ENCODE data around the gene CFAP47. TPM values are rescaled to one million over a fixed set of nuclear protein-coding genes. Genes with fewer than 3 reads are reported as not detected.

CFAP47 gene
- total and polyA plus RNA-seq, 9 donors = 0.05 to 34.5 (median 0.51) TPM; not detected in 1

DNA sequence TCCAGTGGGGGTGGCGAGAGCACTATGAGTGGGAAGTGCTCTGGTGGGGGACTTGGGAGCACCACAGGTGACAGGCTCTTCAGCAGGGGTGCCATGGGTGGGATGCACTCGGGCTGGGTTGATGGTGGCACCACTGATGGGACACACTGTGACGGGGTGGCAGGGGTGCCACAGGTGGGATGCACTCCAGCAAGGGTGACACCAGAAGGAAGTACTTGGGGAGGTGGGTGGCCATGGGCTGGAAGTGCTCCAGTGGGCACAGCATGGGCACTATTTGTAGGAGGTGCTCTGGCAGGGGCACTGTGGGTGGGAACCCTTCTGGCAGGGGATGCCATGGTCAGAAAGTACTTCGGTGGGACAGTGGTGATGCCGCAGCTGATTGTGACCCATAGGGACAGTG is 346.6 kb downstream of the CFAP47 start:
- Histone ChIP-seq H3K36me3 (no peaks in the 10 kb centered on the region), H3K27ac (no peak overlapping the region), H3K4me1 (ENCODE audit: insufficient read depth) (no peaks in the 10 kb centered on the region), H3K9me3 (no peaks in the 10 kb centered on the region), H3K27me3 (no peaks in the 10 kb centered on the region), H3K4me3 (no peak overlapping the region)
- intact Hi-C loops (cut with DNase I) = no loop called here
- DNase-seq = no peak
- WGBS, 3 donors = 82 to 91% (median 87%) methylated on average over 5 of the region's 5 CpGs
- TF ChIP-seq POLR2A (IDR thresholded peaks at IDR 0.05) (no peak), EP300 (IDR thresholded peaks at IDR 0.05) (no peak)
- TF ChIP-seq, protein P1, sequence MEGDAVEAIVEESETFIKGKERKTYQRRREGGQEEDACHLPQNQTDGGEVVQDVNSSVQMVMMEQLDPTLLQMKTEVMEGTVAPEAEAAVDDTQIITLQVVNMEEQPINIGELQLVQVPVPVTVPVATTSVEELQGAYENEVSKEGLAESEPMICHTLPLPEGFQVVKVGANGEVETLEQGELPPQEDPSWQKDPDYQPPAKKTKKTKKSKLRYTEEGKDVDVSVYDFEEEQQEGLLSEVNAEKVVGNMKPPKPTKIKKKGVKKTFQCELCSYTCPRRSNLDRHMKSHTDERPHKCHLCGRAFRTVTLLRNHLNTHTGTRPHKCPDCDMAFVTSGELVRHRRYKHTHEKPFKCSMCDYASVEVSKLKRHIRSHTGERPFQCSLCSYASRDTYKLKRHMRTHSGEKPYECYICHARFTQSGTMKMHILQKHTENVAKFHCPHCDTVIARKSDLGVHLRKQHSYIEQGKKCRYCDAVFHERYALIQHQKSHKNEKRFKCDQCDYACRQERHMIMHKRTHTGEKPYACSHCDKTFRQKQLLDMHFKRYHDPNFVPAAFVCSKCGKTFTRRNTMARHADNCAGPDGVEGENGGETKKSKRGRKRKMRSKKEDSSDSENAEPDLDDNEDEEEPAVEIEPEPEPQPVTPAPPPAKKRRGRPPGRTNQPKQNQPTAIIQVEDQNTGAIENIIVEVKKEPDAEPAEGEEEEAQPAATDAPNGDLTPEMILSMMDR (IDR thresholded peaks at IDR 0.05) = no peak

DNA sequence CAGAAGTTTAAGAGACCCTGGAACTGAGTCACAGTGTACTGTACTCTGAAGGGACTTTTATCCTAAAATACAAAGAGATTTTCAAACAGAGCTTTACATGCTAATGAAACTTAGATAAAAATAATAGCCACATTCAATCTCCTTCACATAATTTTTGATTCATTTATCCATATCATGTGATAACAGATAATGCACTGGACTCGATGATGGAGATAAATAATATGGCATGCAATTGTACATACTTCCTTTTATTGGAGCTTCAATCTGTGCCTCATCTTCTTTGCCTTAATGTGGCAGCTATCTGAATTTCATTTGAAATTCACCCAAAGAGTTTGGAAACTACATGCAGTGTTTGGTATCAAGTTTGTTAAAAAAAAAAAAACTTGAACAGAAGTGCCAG is 390.6 kb downstream of the CFAP47 start:
- TF ChIP-seq EP300 (IDR thresholded peaks at IDR 0.05) = no peak
- no peak for TF ChIP-seq POLR2A (IDR thresholded peaks at IDR 0.05)
- TF ChIP-seq, protein P1 (IDR thresholded peaks at IDR 0.05) = no peak
- DNase-seq = no peak
- H3K36me3 ChIP-seq = no peaks in the 10 kb centered on the region
- H3K27ac ChIP-seq = no peak overlapping the region
- WGBS, 3 donors = 15 to 19% (median 17%) methylated on average over 1 of the region's 1 CpG
- no peaks in the 10 kb centered on the region for H3K27me3 ChIP-seq
- no peaks in the 10 kb centered on the region for H3K4me1 ChIP-seq (ENCODE audit: insufficient read depth)
- no peaks in the 10 kb centered on the region for H3K9me3 ChIP-seq
- intact Hi-C loops (cut with DNase I) = no loop called here
- no peak overlapping the region for H3K4me3 ChIP-seq

DNA sequence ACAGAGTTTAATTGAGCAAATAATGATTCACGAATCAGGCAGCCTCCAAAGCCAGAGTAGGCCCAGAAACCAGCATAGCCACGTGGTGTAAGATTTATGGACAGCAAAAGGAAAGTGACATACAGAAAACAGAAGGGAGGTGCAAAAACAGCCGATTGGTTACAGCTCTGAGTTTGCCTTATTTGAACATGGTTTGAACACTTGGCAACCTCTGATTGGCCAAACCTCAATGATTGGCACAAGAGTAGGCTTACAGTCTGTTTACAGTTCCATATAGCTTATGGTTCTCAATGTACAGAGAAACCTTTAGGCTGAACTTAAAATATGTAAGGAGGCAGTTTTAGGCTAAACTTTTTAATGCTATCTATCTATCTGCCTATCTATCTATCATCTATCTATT is 394.8 kb downstream of the CFAP47 start:
- no peak for DNase-seq
- TF ChIP-seq EP300 (IDR thresholded peaks at IDR 0.05) (no peak), POLR2A (IDR thresholded peaks at IDR 0.05) (no peak)
- TF ChIP-seq, protein P1 (IDR thresholded peaks at IDR 0.05) = no peak
- no peak overlapping the region for H3K27ac ChIP-seq
- 56 to 58% (median 58%) methylated on average over 3 of the region's 3 CpGs for WGBS, 3 donors
- H3K9me3 ChIP-seq = no peaks in the 10 kb centered on the region
- H3K36me3 ChIP-seq = no peaks in the 10 kb centered on the region
- H3K4me3 ChIP-seq = no peak overlapping the region
- no peaks in the 10 kb centered on the region for H3K4me1 ChIP-seq (ENCODE audit: insufficient read depth)
- intact Hi-C loops (cut with DNase I) = no loop called here
- no peaks in the 10 kb centered on the region for H3K27me3 ChIP-seq

DNA sequence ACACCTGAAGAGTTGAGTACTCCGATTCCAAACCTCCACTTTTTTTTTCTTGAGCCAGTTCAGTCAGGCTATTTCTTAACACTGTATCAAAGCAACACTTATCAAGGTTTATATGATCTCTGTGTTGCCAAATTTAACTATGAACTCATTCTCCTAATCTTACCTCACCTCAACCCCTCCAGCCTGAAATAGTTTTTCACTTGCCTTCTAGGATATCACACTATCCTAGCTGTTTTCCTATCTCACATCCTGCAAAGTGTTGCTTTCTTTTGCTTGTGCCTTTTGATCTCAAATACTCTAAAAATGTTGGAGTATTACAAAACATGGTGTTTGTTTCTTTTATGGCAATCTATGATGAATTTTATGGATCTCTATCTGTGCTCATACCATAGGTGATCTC is 415.0 kb downstream of the CFAP47 start:
- H3K27me3 ChIP-seq = no peaks in the 10 kb centered on the region
- H3K4me3 ChIP-seq = no peak overlapping the region
- DNase-seq = no peak
- no peak for TF ChIP-seq POLR2A (IDR thresholded peaks at IDR 0.05)
- TF ChIP-seq, protein P1 (IDR thresholded peaks at IDR 0.05) = no peak
- TF ChIP-seq EP300 (IDR thresholded peaks at IDR 0.05) = no peak
- 65 to 78% (median 78%) methylated on average over 1 of the region's 1 CpG for WGBS, 3 donors
- H3K9me3 ChIP-seq = no peaks in the 10 kb centered on the region
- no peak overlapping the region for H3K27ac ChIP-seq
- H3K36me3 ChIP-seq = no peaks in the 10 kb centered on the region
- H3K4me1 ChIP-seq (ENCODE audit: insufficient read depth) = no peaks in the 10 kb centered on the region
- intact Hi-C loops (cut with DNase I) = no loop called here

DNA sequence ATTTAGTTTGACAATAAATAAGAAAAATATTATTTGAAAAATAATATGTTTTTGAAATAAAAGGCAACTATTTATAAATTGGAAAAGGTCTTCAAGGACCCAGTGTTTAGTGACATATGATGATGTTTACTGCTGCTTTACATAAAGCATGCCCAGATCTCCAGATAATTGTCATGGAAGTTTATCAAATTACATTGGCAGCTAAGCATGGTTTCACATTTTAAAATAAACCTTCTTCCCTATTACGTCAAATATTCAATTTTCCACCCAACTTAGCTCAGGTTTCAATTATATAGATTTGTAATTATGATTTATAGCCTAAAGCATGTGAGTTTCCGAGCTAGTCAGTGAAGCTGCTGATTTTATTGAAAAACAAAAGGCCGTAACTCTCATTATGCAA is 417.2 kb downstream of the CFAP47 start:
- H3K36me3 ChIP-seq = no peaks in the 10 kb centered on the region
- no peak for TF ChIP-seq EP300 (IDR thresholded peaks at IDR 0.05)
- no peak for TF ChIP-seq POLR2A (IDR thresholded peaks at IDR 0.05)
- TF ChIP-seq, protein P1 (IDR thresholded peaks at IDR 0.05) = no peak
- no peaks in the 10 kb centered on the region for H3K27me3 ChIP-seq
- no peak overlapping the region for H3K4me3 ChIP-seq
- no peak overlapping the region for H3K27ac ChIP-seq
- H3K9me3 ChIP-seq = no peaks in the 10 kb centered on the region
- 57 to 68% (median 59%) methylated on average over 3 of the region's 3 CpGs for WGBS, 3 donors
- no peaks in the 10 kb centered on the region for H3K4me1 ChIP-seq (ENCODE audit: insufficient read depth)
- no peak for DNase-seq
- intact Hi-C loops (cut with DNase I) = no loop called here

Measured in ovary (tissue), 9 donors.